Right lung (tissue), 5 donors: ENCODE data around the gene METAP1D. TPM values are rescaled to one million over a fixed set of nuclear protein-coding genes. Genes with fewer than 3 reads are reported as not detected.

Experiments
- DNase-seq, 2 donors: peaks; one replicate each; pipeline ENCODE4 v3.0.0-alpha.2; 2013
- polyA plus RNA-seq, 5 donors: library from polyadenylated mRNA; unstranded; fragments of 120-200 nt; gene quantifications; one replicate each; pipeline versions ENCODE4 v1.2.1 to v1.2.3, GENCODE V29; 2013; ENCODE audit warnings: inconsistent platforms in 1 of 5, low replicate concordance in 1 of 5; ENCODE audit not compliant: insufficient read length in 5 of 5, insufficient read depth in 1 of 5

The METAP1D gene
- polyA plus RNA-seq, 5 donors, result 16.6 to 22.9 (median 20.6) TPM

DNA sequence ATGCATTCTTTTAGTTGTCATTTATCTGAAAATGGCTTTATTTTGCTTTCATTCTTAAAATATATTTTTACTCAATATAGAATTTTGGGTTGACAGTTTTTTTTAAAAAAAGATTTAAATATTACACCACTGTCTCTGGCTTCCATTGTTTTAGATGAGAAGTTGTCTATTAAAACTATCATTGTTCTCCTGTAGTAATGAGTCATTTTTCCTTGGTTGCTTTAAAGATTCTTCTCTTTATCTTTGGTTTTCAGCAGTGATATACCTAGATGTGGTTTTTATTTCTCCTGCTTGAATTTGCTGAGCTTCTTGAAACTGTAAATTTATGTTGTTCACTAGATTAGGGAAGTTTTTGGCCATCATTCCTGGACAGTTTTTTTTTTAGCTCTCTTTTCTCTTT is 129.7 kb downstream of the METAP1D start:
- no peak for DNase-seq

Other genes with a start within 250 kb of the METAP1D start
- gene SLC25A12, start 105.7 kb upstream of the METAP1D start, polyA plus RNA-seq, result 10 to 100 TPM; 19.2 to 32.9 (median 27.3) TPM
- 10 to 100 TPM; 54.4 to 80.4 (median 63.6) TPM for gene HAT1, start 77.5 kb upstream of the METAP1D start, polyA plus RNA-seq
- gene DLX1, start 85.6 kb downstream of the METAP1D start, polyA plus RNA-seq, result under 1 TPM in 4 of 5 donors, not detected in 1; 0.16 to 0.34 (median 0.26) TPM
- gene DLX2, start 102.9 kb downstream of the METAP1D start, polyA plus RNA-seq, result not detected